GM18951 (cell line): ENCODE measurements around the gene RNF121.

ENCODE experiments used
- POLR2A ChIP-seq: IDR thresholded peaks from 4 replicates; pipeline ENCODE4 v1.6.1; 2011; ENCODE audit warnings: mild to moderate bottlenecking; ENCODE audit not compliant: insufficient read length, insufficient read depth; ENCODE audit errors: extremely low read depth
- in situ Hi-C: fragments of 300-500 bp; cut with MboI; formaldehyde crosslinking; loops from one replicate; pipeline ENCODE4 v1.12.0; 2022; ENCODE audit warnings: low sequenced_read_pairs, mixed read lengths, inconsistent platforms; ENCODE audit not compliant: unreplicated experiment

Gene RNF121

DNA sequence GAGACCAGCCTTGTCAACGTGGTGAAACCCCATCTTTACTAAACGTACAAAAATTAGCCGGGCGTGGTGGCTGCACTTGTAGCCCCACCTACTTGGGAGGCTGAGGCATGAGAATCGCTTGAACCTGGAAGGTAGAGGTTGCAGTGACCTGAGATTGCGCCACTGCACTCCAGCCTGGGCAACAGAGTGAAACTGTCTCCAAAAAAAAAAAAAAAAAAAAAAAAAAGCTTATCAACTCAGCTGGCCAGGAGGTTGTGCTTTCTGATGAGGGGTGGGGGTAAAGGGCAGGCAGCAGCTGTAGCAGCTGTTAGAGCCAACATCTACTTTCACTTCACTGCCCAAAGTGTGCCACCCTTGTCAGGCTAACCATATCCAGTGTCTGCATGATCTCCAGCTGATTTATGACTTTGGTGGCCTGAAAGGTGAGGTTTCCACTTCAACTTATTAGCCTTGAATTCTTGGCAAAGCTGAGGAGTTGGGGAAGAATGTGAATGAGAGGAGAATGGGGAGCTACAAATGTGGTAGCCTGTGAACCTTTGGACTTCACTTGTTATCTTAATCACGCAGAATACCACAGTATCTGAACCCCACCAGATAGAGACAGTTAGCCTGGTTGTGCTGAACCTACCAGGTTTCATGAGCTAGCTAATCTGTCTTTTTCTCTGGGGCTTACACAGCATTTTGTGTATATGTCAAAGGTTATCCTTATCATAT is 19.6 kb downstream of the RNF121 start:
- in situ Hi-C loops: no loop called here

DNA sequence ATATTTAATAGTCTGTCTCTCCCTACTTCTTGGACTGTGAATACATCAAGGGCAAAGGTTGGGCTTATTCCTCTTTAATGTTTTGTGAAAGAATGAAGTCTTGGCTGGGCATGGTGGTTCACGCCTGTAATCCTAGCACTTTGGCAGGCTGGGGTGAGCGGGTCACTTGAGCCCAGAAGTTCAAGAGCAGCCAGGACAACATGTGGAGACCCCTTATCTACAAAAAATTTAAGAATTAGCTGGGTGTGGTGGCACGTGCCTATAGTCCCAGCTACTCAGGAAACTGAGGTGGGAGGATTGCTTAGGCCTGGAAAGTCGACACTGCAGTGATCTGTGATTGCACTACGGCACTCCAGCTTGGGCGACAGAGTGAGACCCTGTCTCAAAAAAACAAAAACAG is 20.2 kb downstream of the RNF121 start:
- in situ Hi-C loops: no loop called here

More for the DNA sequence above, 19.6 kb downstream of the RNF121 start:
- TF ChIP-seq POLR2A: no peak

DNA sequence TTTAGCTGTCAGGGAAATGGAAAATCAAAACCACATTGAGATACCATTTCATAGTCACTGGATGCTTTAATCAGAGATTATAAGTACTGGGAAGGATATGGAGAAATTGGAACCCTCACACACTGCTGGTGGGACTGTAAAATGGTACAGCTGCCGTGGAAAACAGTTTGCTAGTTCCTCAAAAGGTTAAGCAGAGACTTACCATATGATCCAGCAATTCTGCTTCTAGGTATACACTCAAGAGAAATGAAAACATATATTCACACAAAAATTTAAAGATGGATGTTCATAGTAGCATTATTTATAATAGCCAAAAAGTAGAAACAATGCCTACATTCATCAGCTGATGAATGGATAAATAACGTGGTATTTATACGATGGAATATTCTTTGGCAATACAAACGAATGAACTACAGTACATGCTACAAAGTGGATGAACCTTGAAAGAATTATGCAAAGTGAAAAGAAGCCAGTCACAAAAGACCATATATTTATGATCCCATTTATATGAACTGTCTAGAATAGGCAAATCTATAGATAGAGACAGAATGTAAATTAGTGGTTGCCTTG is 23.0 kb downstream of the RNF121 start:
- no peak for TF ChIP-seq POLR2A
- in situ Hi-C loops: no loop called here

More for the DNA sequence above, 20.2 kb downstream of the RNF121 start:
- no peak for TF ChIP-seq POLR2A

DNA sequence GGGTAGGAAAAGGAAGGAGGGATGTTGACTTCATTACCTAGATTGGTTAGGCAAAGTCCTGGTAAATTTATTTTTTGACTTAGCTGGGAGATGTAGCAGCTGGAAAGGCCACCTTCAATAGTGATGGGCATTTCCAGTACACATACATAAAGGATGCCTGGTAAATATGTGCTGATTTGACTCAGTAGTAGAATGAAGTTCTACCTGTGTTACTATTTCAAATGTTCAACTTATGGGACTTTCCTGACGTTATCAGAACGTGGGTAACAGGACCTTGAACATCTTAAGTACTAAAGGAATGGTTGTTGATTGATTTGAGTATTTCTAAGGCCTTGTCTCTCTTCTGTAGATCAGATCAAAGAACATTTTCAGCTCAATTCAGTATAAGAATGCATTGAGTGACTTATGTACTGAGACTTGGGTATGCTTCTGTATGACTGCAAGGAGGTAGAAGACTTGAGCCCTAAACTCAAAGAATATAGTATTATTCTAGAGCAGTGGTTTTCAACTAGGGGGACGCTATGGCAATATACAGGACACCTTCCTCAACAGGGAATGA is 27.1 kb downstream of the RNF121 start:
- in situ Hi-C loops: no loop called here
- TF ChIP-seq POLR2A: no peak

DNA sequence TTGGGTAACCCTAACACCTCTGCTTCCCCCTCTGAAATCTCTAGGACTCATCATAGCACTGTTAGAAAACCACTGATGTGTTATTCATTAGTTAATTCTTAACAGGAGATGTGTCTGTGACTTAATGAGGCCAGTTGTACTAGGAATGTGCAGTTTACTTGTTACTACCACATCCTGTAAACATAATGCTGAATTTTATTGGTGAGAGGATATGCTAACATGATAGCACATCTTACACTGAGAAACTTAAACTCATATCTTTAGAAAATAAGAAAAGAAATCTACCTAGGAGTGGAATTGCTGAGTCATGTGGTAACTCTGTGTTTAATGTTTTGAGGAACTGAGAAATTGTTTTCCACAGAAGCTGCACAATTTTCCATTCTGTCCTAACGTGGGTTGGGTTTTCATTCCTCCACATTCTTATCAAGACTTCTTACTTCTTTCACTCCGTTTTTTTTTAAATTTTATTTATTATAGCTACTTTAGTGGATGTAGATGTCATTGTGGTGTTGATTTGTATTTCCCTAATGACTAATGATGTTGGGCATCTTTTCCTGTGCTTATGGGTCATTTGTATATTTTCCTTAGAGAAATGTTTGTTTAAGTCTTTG is 33.7 kb downstream of the RNF121 start:
- no peak for TF ChIP-seq POLR2A
- in situ Hi-C loops: no loop called here

DNA sequence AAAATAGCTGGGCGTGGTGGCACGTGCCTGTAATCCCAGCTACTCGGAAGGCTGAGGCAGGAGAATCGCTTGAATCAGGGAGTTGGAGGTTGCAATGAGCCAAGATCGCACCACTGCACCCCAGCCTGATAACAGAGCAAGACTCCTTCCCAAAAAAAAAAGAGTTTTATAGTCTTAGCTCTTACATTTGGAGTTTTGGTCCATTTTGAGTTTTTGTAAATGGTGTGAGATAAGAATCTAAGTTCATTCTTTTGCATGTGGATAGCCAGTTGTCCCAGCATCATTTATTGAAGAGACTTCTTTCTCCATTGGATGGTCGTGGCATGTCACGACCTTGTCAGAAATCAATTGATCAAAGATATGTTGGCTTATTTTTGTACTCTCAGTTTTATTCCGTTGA is 34.6 kb downstream of the RNF121 start:
- in situ Hi-C loops: no loop called here
- TF ChIP-seq POLR2A: no peak

DNA sequence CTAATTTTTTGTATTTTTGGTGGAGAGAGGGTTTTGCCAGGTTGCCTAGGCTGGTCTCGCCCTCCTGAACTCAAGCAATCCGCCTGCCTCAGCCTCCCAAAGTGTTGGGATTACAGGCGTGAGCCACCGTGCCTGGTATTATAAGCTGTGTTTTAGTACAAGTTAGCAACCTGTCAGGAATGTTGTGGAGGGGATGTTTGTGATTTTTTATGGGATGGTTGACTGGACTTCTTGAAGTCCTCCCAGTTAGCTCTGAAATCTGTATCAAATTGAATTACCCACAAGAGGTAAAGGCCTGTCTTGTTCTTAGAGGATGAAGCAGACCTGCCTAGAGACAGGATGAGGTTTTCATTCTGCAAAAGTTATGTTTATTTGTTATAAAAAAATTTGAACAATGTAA is 35.8 kb downstream of the RNF121 start:
- no peak for TF ChIP-seq POLR2A
- in situ Hi-C loops: no loop called here

DNA sequence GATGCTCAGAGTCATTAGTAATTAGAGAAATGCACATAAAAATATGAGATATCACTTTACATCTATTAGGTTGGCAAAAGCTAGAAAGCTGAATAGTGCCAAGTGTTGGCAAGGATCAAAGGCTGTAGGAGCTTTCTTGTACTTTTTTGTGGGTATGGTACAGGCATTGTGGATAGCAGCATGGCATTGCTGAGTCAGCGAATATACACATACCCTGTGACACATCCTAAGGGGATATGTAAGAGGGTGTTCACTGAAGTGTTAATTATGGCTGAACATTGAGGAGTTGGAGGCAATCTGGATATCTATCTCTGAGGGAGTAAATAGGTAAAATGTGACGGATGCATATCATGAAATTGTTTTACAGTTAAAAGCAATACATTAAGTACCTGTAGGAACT is 42.8 kb downstream of the RNF121 start:
- in situ Hi-C loops: no loop called here
- TF ChIP-seq POLR2A: no peak

DNA sequence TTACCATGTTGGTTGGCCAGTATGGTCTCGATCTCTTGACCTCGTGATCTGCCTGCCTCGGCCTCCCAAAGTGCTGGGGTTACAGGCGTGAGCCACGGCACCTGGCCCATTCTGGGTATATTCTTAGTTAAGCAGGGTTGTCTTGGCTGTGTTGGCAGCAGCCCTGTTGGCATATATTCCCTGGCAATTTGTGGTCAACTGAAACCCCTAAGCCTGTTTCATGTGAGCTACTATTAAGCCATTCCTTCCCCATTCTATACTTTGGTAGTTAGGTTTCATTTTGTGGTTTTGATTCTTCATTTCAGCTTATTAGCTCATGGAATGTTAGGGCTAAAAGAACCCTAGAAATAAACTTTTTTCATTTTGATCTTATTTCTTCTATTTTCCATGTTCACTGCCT is 47.7 kb downstream of the RNF121 start:
- in situ Hi-C loops: no loop called here
- no peak for TF ChIP-seq POLR2A

DNA sequence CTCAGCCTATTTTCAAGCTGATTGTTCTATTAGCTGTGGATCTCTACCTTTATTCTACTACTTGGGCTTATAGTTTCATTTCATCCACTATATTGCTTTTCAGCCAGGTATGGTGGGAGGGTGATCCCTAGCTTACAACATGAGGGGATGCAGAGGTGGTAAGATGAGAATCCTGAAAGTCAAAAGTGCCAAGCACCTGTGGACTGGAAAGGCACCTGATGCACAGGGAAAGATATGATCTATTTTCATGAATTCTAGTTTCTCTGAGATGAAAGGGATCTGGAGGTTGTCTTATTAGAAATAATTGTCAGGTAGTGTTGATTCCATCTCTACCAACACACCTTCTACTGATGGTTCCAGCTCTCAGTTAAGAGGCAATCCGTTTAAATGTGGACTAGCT is 48.2 kb downstream of the RNF121 start:
- in situ Hi-C loops: no loop called here
- TF ChIP-seq POLR2A: no peak

DNA sequence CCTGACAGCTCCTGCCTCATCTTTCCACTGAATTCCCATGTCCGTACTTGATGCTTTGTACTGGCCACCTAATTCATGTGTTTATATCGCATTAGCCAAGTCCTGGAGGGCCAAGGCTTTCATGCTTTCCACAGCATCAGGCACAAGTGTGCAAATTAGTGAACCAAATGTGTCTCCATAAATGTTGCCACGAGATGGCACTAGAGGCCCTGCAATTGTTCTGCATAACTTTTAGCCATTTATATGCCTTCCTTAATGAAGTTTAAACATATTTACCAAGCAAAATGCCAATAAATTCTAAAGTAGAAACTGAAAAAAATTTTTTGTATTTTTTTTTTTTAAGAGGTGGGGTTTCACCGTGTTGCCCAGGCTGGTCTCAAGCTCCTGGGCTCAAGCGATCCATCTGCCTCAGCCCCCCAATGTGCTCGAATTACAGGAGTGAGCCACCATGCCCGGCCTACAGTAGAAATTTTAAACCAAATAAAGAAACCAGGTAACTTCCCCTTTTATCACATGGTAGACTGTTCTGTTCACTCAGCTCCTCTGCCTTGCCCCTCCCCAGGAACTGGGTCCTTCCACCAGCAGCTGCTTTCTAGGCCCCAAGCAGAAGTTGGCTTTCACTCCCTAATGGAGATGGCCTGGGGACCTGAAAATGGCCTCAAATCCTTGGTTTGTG is 49.0 kb downstream of the RNF121 start:
- in situ Hi-C loops: no loop called here
- no peak for TF ChIP-seq POLR2A

DNA sequence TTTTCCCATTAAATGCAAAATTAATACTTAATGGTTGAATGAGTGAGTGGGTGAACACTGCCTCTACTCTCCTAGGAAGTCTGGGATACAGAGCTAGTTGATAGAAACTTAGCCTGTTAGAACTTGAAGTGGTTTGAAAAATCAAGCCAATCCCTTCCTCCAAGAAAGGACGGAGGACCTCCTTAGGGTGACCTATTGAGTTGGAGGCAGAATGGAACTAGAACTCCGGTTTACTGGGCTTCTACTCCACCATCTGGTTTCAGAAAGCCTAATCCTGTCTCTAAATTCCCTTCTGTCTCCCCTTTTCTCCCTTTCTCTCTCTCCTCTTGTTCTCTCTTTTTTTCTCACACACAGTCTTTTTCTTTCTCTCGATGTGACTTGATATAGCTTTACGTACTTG is 50.2 kb downstream of the RNF121 start:
- in situ Hi-C loops: no loop called here

DNA sequence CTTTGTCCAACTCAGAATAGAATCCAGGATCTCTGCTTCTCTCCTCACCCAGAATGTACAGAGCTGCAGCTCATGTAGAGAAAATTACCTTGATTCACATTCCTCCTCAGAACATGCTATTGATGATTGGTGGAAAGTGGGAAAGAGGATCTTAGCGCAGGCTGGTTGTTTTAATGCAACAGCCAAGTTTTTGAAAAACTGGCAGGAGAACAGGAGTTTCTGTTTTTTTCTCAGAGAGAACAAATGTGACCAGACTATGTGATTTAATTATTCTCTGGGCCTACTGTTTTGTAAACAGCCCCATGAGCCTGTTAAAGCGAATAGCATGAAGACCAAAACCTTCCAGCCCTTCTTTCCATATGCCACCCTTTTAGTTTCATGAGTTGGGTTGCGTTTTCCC is 50.8 kb downstream of the RNF121 start:
- TF ChIP-seq POLR2A: no peak
- in situ Hi-C loops: no loop called here

More for the DNA sequence above, 50.2 kb downstream of the RNF121 start:
- no peak for TF ChIP-seq POLR2A
